T follicular helper cell (primary cell): ENCODE measurements around the gene DDB1.
A peak's percentile ranks its signal among the peaks of the same experiment; 100 is the strongest.

ENCODE experiments used
- DNase-seq: peaks from one replicate; pipeline ENCODE4 v3.0.0-alpha.2; 2020; ENCODE audit warnings: low read depth
- total RNA-seq, 2 experiments: gene quantifications; one replicate each; lab custom pipeline; 2026; lab: John Stamatoyannopoulos, UW

DDB1 gene
- 324 to 570 reads per million in 2 experiments for total RNA-seq

DNA sequence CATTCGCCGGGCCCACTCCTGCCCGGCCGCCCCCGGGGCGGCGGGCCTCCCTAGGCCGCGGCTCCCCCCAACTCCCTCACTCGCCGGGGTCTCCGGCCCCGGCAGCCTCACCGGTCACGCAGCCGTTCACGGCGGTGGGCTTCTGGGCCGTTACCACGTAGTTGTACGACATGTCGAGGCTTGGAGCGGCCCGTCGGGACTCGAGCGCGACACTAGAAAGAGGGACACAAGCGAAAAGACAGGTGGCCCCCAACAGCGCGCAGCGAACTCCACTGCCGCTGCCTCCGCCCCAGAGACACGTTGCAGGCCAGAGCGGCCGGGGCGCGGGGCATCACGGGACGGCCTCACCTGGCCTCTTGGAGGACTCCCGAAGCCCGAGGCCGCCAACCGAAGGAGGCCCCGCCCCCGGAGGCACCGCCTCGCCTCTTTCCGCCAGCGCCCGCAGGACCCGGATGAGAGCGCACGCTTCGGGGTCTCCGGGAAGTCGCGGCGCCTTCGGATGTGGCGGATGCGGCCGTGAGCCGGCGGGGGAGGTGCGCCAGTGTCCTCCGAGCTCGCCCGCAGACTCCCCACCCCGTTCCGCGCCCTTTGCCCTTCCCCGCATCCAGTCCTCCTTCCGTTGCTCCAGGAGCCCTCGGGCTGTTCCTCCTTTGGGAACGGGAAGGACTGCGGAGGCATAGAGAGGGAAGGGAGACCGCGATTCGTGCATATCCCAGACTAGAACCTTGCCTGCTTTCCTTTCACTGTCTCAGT lies at the start of gene DDB1, which contains the start of gene TKFC:
Gene DDB1 (minus strand): TSS at position 309 of the 753 bp plus-strand sequence. CDS start 137 bp downstream, at position 172.
Gene TKFC (plus strand): TSS at position 432 of the 753 bp plus-strand sequence. CDS start 1,501 bp downstream, outside the sequence.
- peak; percentile 94 for DNase-seq

DNA sequence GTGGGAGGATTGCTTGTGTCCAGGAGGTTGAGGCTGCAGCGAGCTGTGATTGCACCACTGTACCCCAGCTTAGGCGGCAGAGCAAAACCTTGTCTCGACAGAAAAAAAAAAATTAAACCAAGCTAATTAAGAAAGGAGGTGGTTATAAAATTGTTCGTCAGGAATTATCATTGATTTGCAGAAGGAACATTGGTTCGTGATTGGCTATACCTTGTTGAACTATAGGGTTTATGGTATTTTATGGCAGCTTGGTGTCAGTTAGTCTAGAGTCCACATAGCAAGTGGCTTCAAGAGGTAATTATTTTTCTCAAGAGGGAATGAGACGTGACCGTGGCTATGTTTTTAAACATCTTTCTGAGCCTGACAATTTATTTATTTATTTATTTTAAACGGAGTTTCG lies 48.0 kb upstream of the DDB1 start:
- no peak for DNase-seq

GRCh38 chr11:61378713-61379313 lies 45.9 kb upstream of the DDB1 start:
- DNase-seq, result no peak

GRCh38 chr11:61377461-61378160 lies 44.7 kb upstream of the DDB1 start:
- DNase-seq, result no peak

DNA sequence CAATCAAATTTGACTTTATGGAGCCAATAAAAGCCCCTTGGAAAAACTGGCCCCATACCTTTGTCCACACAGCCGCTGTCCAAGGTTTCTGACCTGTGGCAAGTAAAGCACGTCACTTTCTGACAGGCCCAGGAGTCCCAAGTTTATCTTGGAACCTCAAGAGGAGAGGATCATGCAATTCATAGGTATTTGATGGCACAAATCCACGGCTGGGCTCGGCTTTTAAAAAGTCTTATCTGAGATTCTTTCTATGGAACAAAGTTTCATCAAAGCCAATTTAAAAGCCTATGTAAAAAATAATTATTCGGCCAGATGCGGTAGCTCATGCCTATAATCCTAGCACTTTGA lies 42.8 kb upstream of the DDB1 start:
- DNase-seq, result no peak

DNA sequence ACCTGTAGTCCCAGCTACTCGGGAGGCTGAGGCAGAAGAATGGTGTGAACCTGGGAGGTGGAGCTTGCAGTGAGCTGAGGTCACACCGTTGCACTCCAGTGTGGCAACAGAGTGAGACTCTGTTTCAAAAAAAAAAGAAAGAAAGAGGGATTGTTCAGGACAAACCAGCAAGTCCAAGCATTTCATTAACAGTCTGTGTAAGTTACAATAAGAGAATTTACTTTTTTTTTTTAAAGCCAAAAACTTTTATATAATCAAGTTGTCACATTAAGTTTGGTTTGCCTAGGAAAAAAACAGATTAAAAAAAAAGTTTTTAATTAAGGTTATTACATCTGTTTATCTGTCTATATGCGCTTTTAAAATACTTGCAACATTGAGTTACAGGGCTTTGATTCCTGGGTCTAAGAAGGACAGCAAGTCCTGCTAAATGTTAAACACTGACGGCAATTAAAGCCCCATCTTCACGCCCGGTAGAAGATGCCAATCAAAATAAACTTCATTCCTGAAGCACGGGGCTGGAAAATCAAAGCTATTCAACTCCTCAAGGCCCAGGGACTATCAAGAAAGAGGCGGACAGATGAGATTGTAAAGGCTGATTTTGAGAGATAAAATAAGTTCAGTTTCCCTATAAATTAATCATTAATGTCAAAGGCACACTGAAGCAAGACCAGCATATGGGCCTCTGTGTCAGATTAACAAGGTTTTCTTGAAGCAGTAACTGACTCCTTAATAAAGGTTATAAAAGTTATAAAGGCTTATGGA lies 39.9 kb upstream of the DDB1 start:
- no peak for DNase-seq

DNA sequence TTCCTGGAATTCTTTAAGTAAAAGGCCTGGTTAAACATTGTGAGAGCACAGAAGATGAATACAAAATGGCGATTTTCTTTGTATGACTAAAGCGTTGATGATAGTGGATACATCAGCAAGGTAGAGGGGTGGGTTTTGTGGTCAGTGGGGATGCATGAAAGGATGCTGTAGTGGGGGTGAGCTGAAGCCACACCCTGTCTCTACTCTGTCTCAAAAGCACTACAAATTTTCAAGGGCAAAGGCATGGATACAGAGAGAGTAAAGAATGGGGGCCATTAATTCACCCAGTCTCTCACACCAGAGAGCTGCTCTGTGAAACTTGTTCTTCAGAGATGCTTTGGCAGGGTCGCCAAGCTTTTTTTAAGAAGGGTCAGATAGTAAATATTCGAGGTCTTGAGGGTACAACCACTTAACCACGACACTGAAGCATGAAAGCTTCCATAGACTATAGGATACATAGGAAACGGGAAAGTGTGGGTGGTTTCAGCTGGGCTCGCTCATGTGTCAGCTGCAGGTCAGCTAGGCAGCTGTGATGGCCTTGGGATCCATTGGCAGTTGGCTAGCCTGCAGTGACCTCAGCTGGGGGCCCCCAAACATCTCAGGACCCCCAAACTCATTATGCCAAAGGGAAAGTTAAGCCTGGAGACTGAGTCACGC lies 37.6 kb upstream of the DDB1 start:
- DNase-seq, result no peak

- no peak for DNase-seq
Measured at GRCh38 chr11:61369372-61370348, 36.8 kb upstream of the DDB1 start.

- DNase-seq, result no peak
Measured at GRCh38 chr11:61368646-61369045, 35.7 kb upstream of the DDB1 start.

GRCh38 chr11:61367406-61367805 lies 34.5 kb upstream of the DDB1 start:
- no peak for DNase-seq

GRCh38 chr11:61364012-61364675 lies 31.2 kb upstream of the DDB1 start:
- DNase-seq, result no peak

DNA sequence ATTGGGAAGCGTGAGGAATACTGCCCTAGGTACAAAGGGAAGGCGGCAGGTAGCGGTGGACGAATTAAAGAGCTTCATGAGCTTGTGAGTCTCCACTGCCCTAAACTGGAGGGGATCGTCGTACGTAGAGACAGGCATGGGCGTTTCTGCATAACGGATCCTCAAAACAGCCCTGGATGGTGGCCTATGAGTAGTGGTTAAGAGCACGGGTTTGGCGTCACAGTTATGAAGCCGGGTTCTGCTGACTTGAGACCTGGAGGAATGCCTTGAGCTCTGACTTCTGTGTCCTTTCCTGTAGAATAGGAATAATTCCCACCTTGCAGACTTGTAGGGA lies 29.6 kb upstream of the DDB1 start:
- peak; percentile 20 for DNase-seq

DNA sequence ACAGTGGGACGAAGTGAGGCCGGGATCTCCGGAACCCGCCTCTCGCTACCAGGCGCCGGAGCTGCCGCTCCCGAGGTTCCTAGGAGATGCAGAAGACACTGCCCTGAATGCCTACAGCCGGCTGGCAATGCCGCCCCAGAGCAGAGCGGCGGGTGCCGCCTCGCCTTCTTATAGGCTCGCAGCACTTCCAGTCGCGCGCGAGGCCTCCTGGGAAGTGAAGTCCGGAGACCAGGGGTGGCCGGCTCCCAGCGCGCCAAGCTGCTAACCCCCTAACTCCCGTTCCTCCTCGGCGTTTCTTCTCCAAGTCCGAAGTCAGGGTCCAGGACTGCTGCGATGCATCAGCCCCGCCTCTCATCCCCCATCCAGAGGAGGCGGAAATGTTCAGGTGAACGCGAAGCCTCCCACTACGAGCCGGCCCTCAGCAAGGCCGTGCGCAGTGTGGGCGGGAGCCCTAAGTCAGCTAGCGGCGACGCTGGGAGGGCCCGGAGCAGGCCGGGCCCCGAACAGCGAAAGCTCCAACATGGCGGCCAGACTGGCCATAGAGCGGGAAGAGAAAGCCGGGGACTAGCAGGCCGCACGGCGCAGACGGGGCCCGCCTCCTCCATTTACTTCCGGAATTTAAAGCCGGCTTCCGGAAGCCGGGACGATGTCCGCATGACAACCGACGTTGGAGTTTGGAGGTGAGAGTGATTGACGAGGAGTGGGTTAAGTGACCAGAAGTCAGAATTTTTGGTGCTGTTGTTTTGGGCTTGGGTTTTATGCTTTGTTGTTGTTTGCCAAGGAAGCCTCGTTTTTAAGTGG lies 29.0 kb upstream of the DDB1 start, which contains the start of the genes CYB561A3 and TMEM138:
Gene CYB561A3 (minus strand): TSS at position 142 of the 801 bp plus-strand sequence. CDS start 5,169 bp downstream, outside the sequence.
Gene TMEM138 (plus strand): TSS at position 634 of the 801 bp plus-strand sequence. CDS start 2,017 bp downstream, outside the sequence.
- peak; percentile 75 for DNase-seq

DNA sequence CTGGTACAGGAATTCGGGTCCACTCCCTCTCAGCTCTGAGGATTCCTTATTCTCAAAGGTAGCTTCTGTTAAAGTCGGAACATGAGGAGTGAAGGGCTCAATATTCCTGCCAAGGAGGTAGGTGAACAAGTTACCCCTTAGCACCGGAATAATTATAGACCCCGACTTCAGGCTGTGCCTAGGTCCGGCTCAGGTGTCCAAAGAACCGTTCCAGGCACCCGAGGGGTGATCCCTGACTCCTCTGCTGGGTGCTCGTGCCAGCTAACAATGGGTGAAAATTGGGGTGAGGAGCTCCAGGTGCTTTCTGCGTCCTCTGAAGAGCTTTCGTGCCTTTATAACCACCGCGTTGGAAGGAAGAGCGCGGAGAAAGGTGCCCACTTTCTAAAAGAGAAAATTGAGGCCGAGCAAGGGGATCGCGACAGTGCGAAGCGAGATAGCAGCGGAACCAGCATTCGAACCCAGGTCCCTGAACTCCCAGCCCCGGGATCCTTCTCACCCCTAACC lies 28.4 kb upstream of the DDB1 start:
- DNase-seq, result no peak

- no peak for DNase-seq
Measured at GRCh38 chr11:61359516-61359915, 26.6 kb upstream of the DDB1 start.

DNA sequence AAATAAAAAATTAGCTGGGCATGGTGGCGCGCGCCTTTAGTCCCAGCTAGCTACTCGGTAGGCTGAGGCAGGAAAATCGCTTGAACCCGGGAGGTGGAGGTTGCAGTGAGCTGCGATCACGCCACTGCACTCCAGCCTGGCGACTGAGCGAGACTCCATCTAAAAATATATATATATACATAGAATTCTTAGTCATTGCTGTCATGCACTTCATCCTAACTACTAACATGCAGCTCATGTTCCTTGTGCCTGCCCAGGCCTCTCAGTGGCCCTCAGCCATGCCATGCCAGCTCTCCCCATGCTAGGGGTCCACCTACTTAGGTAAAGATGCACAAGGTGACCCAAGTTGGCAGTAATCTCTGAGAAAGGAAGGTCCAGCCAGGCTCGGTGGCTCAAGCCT lies 25.7 kb upstream of the DDB1 start:
- no peak for DNase-seq

- no peak for DNase-seq
Measured at GRCh38 chr11:61357894-61358239, 25.0 kb upstream of the DDB1 start.

GRCh38 chr11:61357233-61357893 lies 24.5 kb upstream of the DDB1 start:
- DNase-seq, result no peak
